Measurements from ENCODE around the gene SCAP. TPM values are rescaled to one million over a fixed set of nuclear protein-coding genes. Genes with fewer than 3 reads are reported as not detected.

The SCAP gene
- total and polyA plus RNA-seq, 2 experiments from 2014 or later = 83.2 to 94.8 TPM

- DNase-seq (ENCODE audit: low spot score) = no peak
Measured at GRCh38 chr3:47425959-47426358, 49.8 kb downstream of the SCAP start.

DNA sequence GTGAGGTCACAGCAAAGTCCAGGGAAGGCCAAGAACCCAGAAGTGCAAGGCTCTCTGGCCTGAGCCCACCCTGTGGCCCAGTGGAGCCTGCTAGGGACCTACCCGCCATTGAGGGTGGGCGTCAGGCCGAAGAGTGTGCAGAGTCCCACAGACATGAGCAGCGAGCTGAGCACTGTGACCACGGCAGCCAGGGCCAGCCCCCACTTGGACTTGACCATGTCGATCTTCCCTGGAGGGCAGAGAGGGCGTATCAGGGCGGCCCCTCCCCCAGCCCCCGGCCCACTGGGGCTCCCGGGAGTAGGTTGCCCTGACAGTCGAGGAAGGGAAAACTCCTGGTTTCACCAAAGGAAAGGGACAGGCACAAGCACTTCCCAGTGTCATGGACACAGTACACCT, 50.4 kb downstream of the SCAP start:
- 94% methylated on average over 10 of the region's 11 CpGs for WGBS (ENCODE audit: low lambda C conversion rate, missing lambda C conversion rate)
- Histone ChIP-seq H3K79me2 (peaks cover 22% of the 10 kb centered on the region), H4K20me1 (ENCODE audit: insufficient read depth, poor library complexity, severe bottlenecking) (no peaks in the 10 kb centered on the region), H3K36me3 (replicated peaks; ENCODE audit: insufficient read depth, low read depth) (no peaks in the 10 kb centered on the region), H3K4me1 (ENCODE audit: insufficient read depth) (peaks cover 11% of the 10 kb centered on the region), H3K9me2 (replicated peaks; ENCODE audit: insufficient read depth) (no peaks in the 10 kb centered on the region), H3K4me3 (no peak overlapping the region), H3K27me3 (no peaks in the 10 kb centered on the region), H3K9me3 (ENCODE audit: low read depth) (no peaks in the 10 kb centered on the region), H2AFZ (no peak overlapping the region), H3K4me2 (peak overlapping the region; percentile 2), H3K27ac (peak overlapping the region; percentile 87)
- no peak for TF ChIP-seq EZH2 (IDR thresholded peaks at IDR 0.05; ENCODE audit: borderline replicate concordance)
- no peak for DNase-seq (ENCODE audit: low spot score)

More at GRCh38 chr3:47425959-47426358, 49.8 kb downstream of the SCAP start:
- H3K9me3 ChIP-seq (ENCODE audit: low read depth) = no peaks in the 10 kb centered on the region
- H3K9me2 ChIP-seq (replicated peaks; ENCODE audit: insufficient read depth) = no peaks in the 10 kb centered on the region
- H3K4me2 ChIP-seq = no peak overlapping the region
- TF ChIP-seq CTCF (IDR thresholded peaks at IDR 0.05; ENCODE audit: poor library complexity) (no peak), EZH2phosphoT487 (IDR thresholded peaks at IDR 0.05; ENCODE audit: low read depth, severe bottlenecking, unreplicated experiment) (no peak), EZH2 (IDR thresholded peaks at IDR 0.05; ENCODE audit: borderline replicate concordance) (no peak)
- H3K79me2 ChIP-seq = peaks cover 22% of the 10 kb centered on the region
- H2AFZ ChIP-seq = no peak overlapping the region
- WGBS (ENCODE audit: low lambda C conversion rate, missing lambda C conversion rate) = over 99% methylated on average over 9 of the region's 9 CpGs
- H3K4me3 ChIP-seq = no peak overlapping the region
- H3K4me1 ChIP-seq (ENCODE audit: insufficient read depth) = peaks cover 11% of the 10 kb centered on the region
- H4K20me1 ChIP-seq (ENCODE audit: insufficient read depth, poor library complexity, severe bottlenecking) = no peaks in the 10 kb centered on the region
- H3K27ac ChIP-seq = peak overlapping the region; percentile 87
- H3K36me3 ChIP-seq (replicated peaks; ENCODE audit: insufficient read depth, low read depth) = no peaks in the 10 kb centered on the region
- H3K27me3 ChIP-seq = no peaks in the 10 kb centered on the region

DNA sequence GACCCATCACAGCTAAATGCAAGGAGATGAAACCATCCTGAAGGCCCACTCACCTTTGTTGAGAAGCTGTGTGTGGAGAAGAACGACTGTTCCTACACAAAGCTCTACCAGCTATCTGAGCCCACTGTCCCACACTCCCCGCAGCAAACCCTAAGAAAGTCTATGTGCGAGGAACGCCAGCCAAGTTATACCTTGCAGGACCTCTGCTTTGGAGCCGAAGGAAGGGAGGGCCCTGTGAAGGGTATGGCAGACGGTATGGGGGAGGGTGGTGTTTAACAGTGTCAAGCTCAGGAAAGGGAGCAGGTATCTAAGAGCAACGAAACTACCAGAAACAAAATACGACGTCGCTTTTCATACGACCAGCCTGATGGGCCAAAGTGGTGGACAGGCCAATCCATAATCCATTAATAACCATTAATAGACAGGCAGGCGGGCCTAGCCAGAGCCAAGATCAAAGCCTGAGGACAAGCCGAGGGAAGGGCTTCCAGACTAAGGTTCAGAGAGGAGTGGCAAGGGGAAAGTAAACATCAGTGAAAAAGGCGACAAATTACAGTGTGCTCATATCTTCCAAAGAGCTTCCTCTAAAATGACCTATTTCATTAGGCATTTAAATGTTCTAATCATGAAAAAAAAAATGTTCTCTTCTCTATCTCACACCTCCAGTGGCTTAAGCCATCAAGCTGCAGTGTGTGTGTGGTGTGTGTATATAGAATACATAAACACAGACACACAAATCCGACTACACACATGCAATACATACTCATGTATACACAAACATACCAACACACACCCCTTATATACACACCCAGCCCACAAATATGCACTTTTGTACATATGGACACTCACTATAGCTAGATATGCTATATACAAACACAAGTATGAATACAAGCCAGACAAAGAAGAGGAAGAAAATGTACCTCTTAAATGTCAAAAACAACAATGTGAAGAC, 51.0 kb downstream of the SCAP start:
- Histone ChIP-seq H3K4me1 (ENCODE audit: insufficient read depth) (peaks cover 11% of the 10 kb centered on the region), H3K9me3 (ENCODE audit: low read depth) (no peaks in the 10 kb centered on the region), H3K27ac (peak overlapping the region; percentile 87), H3K36me3 (replicated peaks; ENCODE audit: insufficient read depth, low read depth) (no peaks in the 10 kb centered on the region), H3K9me2 (replicated peaks; ENCODE audit: insufficient read depth) (no peaks in the 10 kb centered on the region), H3K79me2 (peaks cover 16% of the 10 kb centered on the region), H3K4me3 (no peak overlapping the region), H3K4me2 (peak overlapping the region; percentile 7), H4K20me1 (ENCODE audit: insufficient read depth, poor library complexity, severe bottlenecking) (no peaks in the 10 kb centered on the region), H3K27me3 (no peaks in the 10 kb centered on the region), H2AFZ (no peak overlapping the region)
- no peak for TF ChIP-seq CTCF (IDR thresholded peaks at IDR 0.05; ENCODE audit: poor library complexity)
- no peak for TF ChIP-seq EZH2phosphoT487 (IDR thresholded peaks at IDR 0.05; ENCODE audit: low read depth, severe bottlenecking, unreplicated experiment)
- TF ChIP-seq EZH2 (IDR thresholded peaks at IDR 0.05; ENCODE audit: borderline replicate concordance) = no peak
- DNase-seq (ENCODE audit: low spot score) = no peak
- 78% methylated on average over 15 of the region's 15 CpGs for WGBS (ENCODE audit: low lambda C conversion rate, missing lambda C conversion rate)

GRCh38 chr3:47423548-47424145, 52.1 kb downstream of the SCAP start:
- no peak for DNase-seq (ENCODE audit: low spot score)
- Histone ChIP-seq H3K36me3 (replicated peaks; ENCODE audit: insufficient read depth, low read depth) (no peaks in the 10 kb centered on the region), H3K4me3 (no peak overlapping the region), H3K9me2 (replicated peaks; ENCODE audit: insufficient read depth) (no peaks in the 10 kb centered on the region), H3K79me2 (peaks cover 6% of the 10 kb centered on the region), H3K9me3 (ENCODE audit: low read depth) (no peaks in the 10 kb centered on the region), H4K20me1 (ENCODE audit: insufficient read depth, poor library complexity, severe bottlenecking) (no peaks in the 10 kb centered on the region), H3K27me3 (no peaks in the 10 kb centered on the region), H3K4me2 (no peak overlapping the region), H2AFZ (no peak overlapping the region), H3K27ac (no peak overlapping the region), H3K4me1 (ENCODE audit: insufficient read depth) (peaks cover 11% of the 10 kb centered on the region)
- TF ChIP-seq CTCF (IDR thresholded peaks at IDR 0.05; ENCODE audit: poor library complexity) (no peak), EZH2 (IDR thresholded peaks at IDR 0.05; ENCODE audit: borderline replicate concordance) (no peak), EZH2phosphoT487 (IDR thresholded peaks at IDR 0.05; ENCODE audit: low read depth, severe bottlenecking, unreplicated experiment) (no peak)
- WGBS (ENCODE audit: low lambda C conversion rate, missing lambda C conversion rate) = 97% methylated on average over 8 of the region's 8 CpGs

Measured in hepatocyte (in vitro differentiated cells).